Kidney (tissue), 14 donors: ENCODE data around the gene PAX7. TPM values are rescaled to one million over a fixed set of nuclear protein-coding genes. Genes with fewer than 3 reads are reported as not detected.

Experiments
- DNase-seq, 5 donors: peaks; one replicate each; pipeline ENCODE4 v3.0.0-alpha.2; 2013 to 2020
- FAIRE-seq: peaks from 2 replicates; lab custom pipeline; 2012; peaks lifted over from hg19 to GRCh38; lab: Jason Lieb, UNC
- H3K27ac ChIP-seq, 2 donors: one replicate each; pipeline ENCODE4 v1.7.0; 2013; ENCODE audit warnings: low read depth in 2 of 2, low read length in 2 of 2, inconsistent platforms in 1 of 2
- H3K27me3 ChIP-seq: one replicate; pipeline ENCODE4 v1.7.1; 2013; ENCODE audit warnings: low read length, inconsistent platforms; ENCODE audit not compliant: control insufficient read depth, insufficient read depth
- H3K36me3 ChIP-seq, 3 donors: one replicate each; pipeline versions ENCODE4 v1.7.0 to v1.7.1; 2013; ENCODE audit warnings: low read length in 3 of 3, control low read depth in 1 of 3, inconsistent platforms in 1 of 3; ENCODE audit not compliant: insufficient read depth in 3 of 3, control insufficient read depth in 2 of 3
- H3K4me1 ChIP-seq, 3 donors: one replicate each; pipeline versions ENCODE4 v1.7.0 to v1.7.1; 2013; ENCODE audit warnings: low read length in 3 of 3, inconsistent platforms in 1 of 3, low read depth in 1 of 3; ENCODE audit not compliant: control insufficient read depth in 2 of 3, insufficient read depth in 2 of 3
- H3K4me3 ChIP-seq, 3 donors: one replicate each; pipeline versions ENCODE4 v1.7.0 to v1.8.1; 2013; ENCODE audit warnings: low read length in 3 of 3, control low read depth in 1 of 3, inconsistent platforms in 1 of 3
- H3K9ac ChIP-seq, 3 donors: one replicate each; pipeline versions ENCODE4 v1.7.0 to v1.7.1; 2013; ENCODE audit warnings: low read length in 3 of 3, control low read depth in 1 of 3, inconsistent platforms in 1 of 3
- H3K9me3 ChIP-seq, 3 donors: one replicate each; pipeline versions ENCODE4 v1.7.0 to v1.7.1; 2013; ENCODE audit warnings: low read length in 3 of 3, control low read depth in 1 of 3, inconsistent platforms in 1 of 3; ENCODE audit not compliant: control insufficient read depth in 2 of 3, insufficient read depth in 1 of 3
- CTCF ChIP-seq: IDR thresholded peaks from 3 replicates; pipeline ENCODE4 v1.5.1; 2012; ENCODE audit warnings: mild to moderate bottlenecking, moderate library complexity, borderline replicate concordance; ENCODE audit not compliant: insufficient read depth; ENCODE audit errors: extremely low read depth
- intact Hi-C: fragments of 100-400 bp; cut with DNase I; formaldehyde crosslinking; loops from one replicate; pipeline ENCODE4 v1.11.1; 2022
- polyA plus RNA-seq: library from polyadenylated mRNA; stranded (reverse); fragments of 350-450 nt; fragmentation: Illumina TruSeq; extraction: RNeasy Lipid Tissue Mini Kit (QIAGEN cat#74804); gene quantifications from one replicate; pipeline ENCODE4 v1.2.3, GENCODE V29; 2014; ENCODE audit warnings: low read depth, low replicate concordance; ENCODE audit not compliant: insufficient read depth
- total RNA-seq: library from RNA; stranded (reverse); fragmentation: NEBNext Ultra II Directional; extraction: Animal tissue kit (Norgen Biotek cat#: 25700); gene quantifications from one replicate; pipeline ENCODE4 v1.2.1, GENCODE V29; 2021
- donor health status: control.
- donor health status: control.
- donor health status: control.
- donor health status: control.
- donor health status: control.
- donor health status: DM: yes; HTN: yes; CAD: no.
- donor health status: Normal renal cell carcinoma (clear cell type).

The PAX7 gene
- total and polyA plus RNA-seq, 2 donors from 2014 or later, result not detected

GRCh38 chr1:18731591-18732235, 101.1 kb downstream of the PAX7 start:
- Histone ChIP-seq H3K27ac (no peak overlapping the region), H3K9me3 (no peaks in the 10 kb centered on the region), H3K9ac (no peak overlapping the region), H3K4me1 (no peaks in the 10 kb centered on the region), H3K36me3 (no peaks in the 10 kb centered on the region), H3K4me3 (no peak overlapping the region), H3K27me3 (peaks cover 4% of the 10 kb centered on the region)
- intact Hi-C loops, result no loop called here
- FAIRE-seq (no peak), DNase-seq (no peak)
- TF ChIP-seq CTCF, result no peak

GRCh38 chr1:18732686-18733085, 102.0 kb downstream of the PAX7 start:
- Histone ChIP-seq H3K4me1 (no peaks in the 10 kb centered on the region), H3K9me3 (no peaks in the 10 kb centered on the region), H3K27ac (no peak overlapping the region), H3K9ac (no peak overlapping the region), H3K4me3 (no peak overlapping the region), H3K36me3 (no peaks in the 10 kb centered on the region), H3K27me3 (peaks cover 2% of the 10 kb centered on the region)
- FAIRE-seq (no peak), DNase-seq (no peak)
- intact Hi-C loops, result no loop called here
- no peak for TF ChIP-seq CTCF

- TF ChIP-seq CTCF, result no peak
- no peak overlapping the region for H3K27ac ChIP-seq
- DNase-seq (no peak), FAIRE-seq (no peak)
- no peak overlapping the region for H3K9ac ChIP-seq
- H3K9me3 ChIP-seq, result no peaks in the 10 kb centered on the region
- H3K27me3 ChIP-seq, result peaks cover 2% of the 10 kb centered on the region
- intact Hi-C loops, result no loop called here
- no peaks in the 10 kb centered on the region for H3K4me1 ChIP-seq
- H3K36me3 ChIP-seq, result no peaks in the 10 kb centered on the region
- no peak overlapping the region for H3K4me3 ChIP-seq
Observed at GRCh38 chr1:18734001-18734400, 103.4 kb downstream of the PAX7 start.
